Tibial artery (tissue), 4 donors: ENCODE measurements around the gene FAM168B.
"Not testable (repeated sequence)": the region's sequence is repeated elsewhere in the genome, so short reads cannot be mapped to it uniquely, and the experiment has no call there.

Experiments
- DNase-seq, 2 donors: peaks; one replicate each; pipeline ENCODE4 v3.0.0-alpha.2; 2019
- H3K27ac ChIP-seq, 2 donors: fragments of 200-600 bp; sonication (generic) in 1 of 2; 1 replicate in 1 of 2; 2 replicates in 1 of 2; pipeline ENCODE4 v1.5.1; 2018 to 2019; ENCODE audit warnings: mild to moderate bottlenecking in 1 of 2
- H3K27me3 ChIP-seq, 2 donors: fragments of 200-600 bp; sonication (generic) in 1 of 2; one replicate each; pipeline versions ENCODE4 v1.5.1 to v1.6.0; 2016 to 2019
- H3K36me3 ChIP-seq, 3 donors: fragments of 200-600 bp; sonication (generic) in 2 of 3; one replicate each; pipeline ENCODE4 v1.5.1; 2016 to 2019; ENCODE audit warnings: mild to moderate bottlenecking in 2 of 3
- H3K4me1 ChIP-seq, 4 donors: fragments of 200-600 bp; sonication (generic) in 2 of 4; 1 replicate in 3 of 4; 2 replicates in 1 of 4; pipeline ENCODE4 v1.5.1; 2016 to 2019
- H3K4me3 ChIP-seq, 2 donors: fragments of 200-600 bp; sonication (generic) in 1 of 2; 1 replicate in 1 of 2; 2 replicates in 1 of 2; pipeline ENCODE4 v1.5.1; 2018 to 2019; ENCODE audit warnings: mild to moderate bottlenecking in 2 of 2
- H3K9me3 ChIP-seq, 3 donors: fragments of 200-600 bp; sonication (generic) in 1 of 3; one replicate each; pipeline ENCODE4 v1.5.1; 2016 to 2019
- intact Hi-C: fragments of 100-400 bp; cut with DNase I; formaldehyde crosslinking; loops from one replicate; pipeline ENCODE4 v1.15.0; 2023; ENCODE audit warnings: low total_unique reads
- TF ChIP-seq, protein P1 (sequence below), 2 experiments: fragments of 200-600 bp in 1 of 2; fragments of 450-650 bp in 1 of 2; IDR thresholded peaks; one replicate each; pipeline ENCODE4 v1.5.1; 2017 to 2019; ENCODE audit warnings: antibody characterized with exemption in 2 of 2, mild to moderate bottlenecking in 1 of 2, moderate library complexity in 1 of 2

FAM168B gene

DNA sequence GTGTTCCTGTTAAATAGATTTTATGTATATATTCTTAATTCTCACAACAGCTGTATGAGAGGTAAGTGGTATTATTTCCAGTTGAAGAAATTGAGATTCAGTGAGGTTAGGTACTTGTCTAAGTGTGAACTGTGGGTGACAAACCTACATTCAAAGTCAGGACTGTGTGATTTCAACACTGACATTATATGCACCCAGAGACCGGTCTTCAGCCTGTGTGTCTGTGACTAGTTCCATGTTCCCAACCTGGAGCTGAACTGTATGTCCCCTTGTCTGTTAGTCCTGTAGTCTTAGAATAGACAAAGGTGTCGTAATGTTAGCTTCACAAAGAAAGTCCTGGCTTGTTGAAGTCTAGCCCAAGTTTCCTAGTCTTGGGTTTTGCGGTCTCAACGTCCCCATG is 29.2 kb upstream of the FAM168B start:
- intact Hi-C loops: no loop called here
- Histone ChIP-seq H3K4me1 (peaks cover 0 to 6% (median 0%) of the 10 kb centered on the region in 4 donors), H3K27me3 (no peaks in the 10 kb centered on the region), H3K27ac (no peak overlapping the region), H3K4me3 (no peak overlapping the region), H3K36me3 (peaks cover 8 to 40% (median 29%) of the 10 kb centered on the region in 3 donors), H3K9me3 (no peaks in the 10 kb centered on the region)
- no peak for DNase-seq
- TF ChIP-seq, protein P1, sequence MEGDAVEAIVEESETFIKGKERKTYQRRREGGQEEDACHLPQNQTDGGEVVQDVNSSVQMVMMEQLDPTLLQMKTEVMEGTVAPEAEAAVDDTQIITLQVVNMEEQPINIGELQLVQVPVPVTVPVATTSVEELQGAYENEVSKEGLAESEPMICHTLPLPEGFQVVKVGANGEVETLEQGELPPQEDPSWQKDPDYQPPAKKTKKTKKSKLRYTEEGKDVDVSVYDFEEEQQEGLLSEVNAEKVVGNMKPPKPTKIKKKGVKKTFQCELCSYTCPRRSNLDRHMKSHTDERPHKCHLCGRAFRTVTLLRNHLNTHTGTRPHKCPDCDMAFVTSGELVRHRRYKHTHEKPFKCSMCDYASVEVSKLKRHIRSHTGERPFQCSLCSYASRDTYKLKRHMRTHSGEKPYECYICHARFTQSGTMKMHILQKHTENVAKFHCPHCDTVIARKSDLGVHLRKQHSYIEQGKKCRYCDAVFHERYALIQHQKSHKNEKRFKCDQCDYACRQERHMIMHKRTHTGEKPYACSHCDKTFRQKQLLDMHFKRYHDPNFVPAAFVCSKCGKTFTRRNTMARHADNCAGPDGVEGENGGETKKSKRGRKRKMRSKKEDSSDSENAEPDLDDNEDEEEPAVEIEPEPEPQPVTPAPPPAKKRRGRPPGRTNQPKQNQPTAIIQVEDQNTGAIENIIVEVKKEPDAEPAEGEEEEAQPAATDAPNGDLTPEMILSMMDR (IDR thresholded peaks at IDR 0.05): no peak

DNA sequence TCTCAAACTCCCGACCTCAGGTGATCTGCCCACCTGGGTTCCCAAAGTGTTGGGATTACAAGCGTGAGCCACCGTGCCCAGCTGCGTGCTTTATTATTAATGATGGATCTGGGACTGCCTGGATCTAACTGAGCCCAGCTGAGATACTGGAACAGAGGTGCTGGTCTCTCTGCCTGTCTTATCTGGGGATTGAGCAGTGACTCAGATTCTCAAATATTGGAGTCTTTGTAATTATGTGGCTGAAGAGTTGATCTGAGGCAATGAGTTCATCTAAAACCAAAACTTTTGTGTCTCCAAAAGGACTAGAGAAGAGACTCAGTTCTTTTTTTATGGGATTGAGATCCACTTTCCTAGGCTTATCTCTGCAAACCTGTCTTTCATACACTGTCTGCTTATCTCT is 28.2 kb upstream of the FAM168B start:
- Histone ChIP-seq H3K36me3 (peaks cover 8 to 29% (median 19%) of the 10 kb centered on the region in 3 donors), H3K27me3 (no peaks in the 10 kb centered on the region), H3K4me1 (peaks cover 0 to 6% (median 0%) of the 10 kb centered on the region in 4 donors), H3K9me3 (no peaks in the 10 kb centered on the region), H3K4me3 (no peak overlapping the region), H3K27ac (no peak overlapping the region)
- no peak for DNase-seq
- intact Hi-C loops: no loop called here
- TF ChIP-seq, protein P1 (IDR thresholded peaks at IDR 0.05): no peak

DNA sequence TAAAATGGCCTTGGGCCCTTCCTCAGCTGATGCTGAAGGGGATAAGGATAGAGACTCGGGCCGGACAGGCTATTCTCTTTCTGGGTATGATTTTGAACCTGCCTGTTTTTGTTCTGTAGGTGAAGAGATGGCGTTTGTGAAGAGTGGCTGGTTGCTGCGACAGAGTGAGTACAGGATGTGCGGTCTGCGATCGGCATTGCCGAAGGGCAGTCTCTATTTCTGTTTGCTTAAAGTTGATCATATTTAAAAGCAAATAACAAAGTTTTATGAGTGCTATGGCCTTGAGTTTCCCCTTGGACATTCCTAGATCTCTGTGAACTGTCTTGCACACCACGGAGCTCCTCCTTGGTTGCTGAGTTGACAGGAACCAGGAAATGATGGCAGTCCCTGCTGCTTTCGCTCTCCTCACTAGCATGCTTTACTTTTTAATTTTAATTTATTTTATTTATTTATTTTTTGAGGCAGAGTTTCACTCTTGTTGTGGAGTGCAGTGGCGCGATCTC is 27.6 kb upstream of the FAM168B start:
- H3K27ac ChIP-seq: no peak overlapping the region

DNA sequence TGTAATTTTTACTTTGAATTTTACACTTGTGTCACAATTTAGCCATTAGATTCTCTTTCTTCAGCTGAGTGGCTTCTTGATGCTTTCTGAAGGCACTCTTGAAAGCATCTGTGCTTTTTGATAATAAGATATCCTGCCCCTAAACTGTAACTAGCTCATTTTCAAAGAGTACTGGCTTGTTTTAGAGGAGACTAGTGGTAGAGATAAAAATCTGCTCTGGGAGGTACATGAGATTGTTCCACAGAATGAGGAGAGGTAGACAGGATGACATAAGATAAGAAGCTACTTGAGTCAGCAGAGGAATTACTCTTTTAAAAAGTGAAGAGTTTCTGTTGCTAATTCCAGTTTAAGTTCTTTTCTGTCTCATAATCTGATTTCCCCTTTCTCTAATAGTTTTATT is 22.5 kb upstream of the FAM168B start:
- intact Hi-C loops: no loop called here
- Histone ChIP-seq H3K27ac (no peak overlapping the region), H3K9me3 (no peaks in the 10 kb centered on the region), H3K4me3 (no peak overlapping the region), H3K27me3 (no peaks in the 10 kb centered on the region), H3K4me1 (peaks cover 0 to 13% (median 4%) of the 10 kb centered on the region in 4 donors), H3K36me3 (peaks cover 0 to 3% (median 0%) of the 10 kb centered on the region in 3 donors)
- DNase-seq: no peak
- TF ChIP-seq, protein P1 (IDR thresholded peaks at IDR 0.05): no peak

More for the DNA sequence above, 27.6 kb upstream of the FAM168B start:
- Histone ChIP-seq H3K9me3 (no peaks in the 10 kb centered on the region), H3K4me3 (no peak overlapping the region), H3K4me1 (peaks cover 0 to under 1% (median 0%) of the 10 kb centered on the region in 4 donors), H3K27me3 (no peaks in the 10 kb centered on the region), H3K36me3 (peaks cover 2 to 23% (median 13%) of the 10 kb centered on the region in 3 donors)
- TF ChIP-seq, protein P1 (IDR thresholded peaks at IDR 0.05): no peak
- intact Hi-C loops: no loop called here
- DNase-seq: no peak

DNA sequence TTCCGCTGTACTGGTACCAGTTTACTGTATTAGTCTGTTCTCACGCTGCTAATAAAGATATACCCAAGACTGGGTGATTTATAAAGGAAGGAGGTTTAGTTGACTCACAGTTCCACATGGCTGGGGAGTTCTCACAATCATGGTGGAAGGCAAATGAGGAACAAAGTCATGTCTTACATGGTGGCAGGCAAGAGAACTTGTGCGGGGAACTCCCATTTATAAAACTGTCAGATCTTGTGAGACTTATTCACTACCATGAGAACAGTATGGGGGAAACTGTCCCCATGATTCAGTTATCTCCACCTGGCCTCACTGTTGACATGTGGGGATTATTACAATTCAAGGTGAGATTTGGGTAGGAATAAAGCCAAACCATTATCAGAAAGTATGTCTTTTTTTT is 21.7 kb upstream of the FAM168B start:
- H3K4me1 ChIP-seq: peaks cover 0 to 13% (median 4%) of the 10 kb centered on the region in 4 donors
- H3K4me3 ChIP-seq, H3K27me3 ChIP-seq, DNase-seq, H3K9me3 ChIP-seq, H3K36me3 ChIP-seq, H3K27ac ChIP-seq, intact Hi-C loops: not testable (repeated sequence)

DNA sequence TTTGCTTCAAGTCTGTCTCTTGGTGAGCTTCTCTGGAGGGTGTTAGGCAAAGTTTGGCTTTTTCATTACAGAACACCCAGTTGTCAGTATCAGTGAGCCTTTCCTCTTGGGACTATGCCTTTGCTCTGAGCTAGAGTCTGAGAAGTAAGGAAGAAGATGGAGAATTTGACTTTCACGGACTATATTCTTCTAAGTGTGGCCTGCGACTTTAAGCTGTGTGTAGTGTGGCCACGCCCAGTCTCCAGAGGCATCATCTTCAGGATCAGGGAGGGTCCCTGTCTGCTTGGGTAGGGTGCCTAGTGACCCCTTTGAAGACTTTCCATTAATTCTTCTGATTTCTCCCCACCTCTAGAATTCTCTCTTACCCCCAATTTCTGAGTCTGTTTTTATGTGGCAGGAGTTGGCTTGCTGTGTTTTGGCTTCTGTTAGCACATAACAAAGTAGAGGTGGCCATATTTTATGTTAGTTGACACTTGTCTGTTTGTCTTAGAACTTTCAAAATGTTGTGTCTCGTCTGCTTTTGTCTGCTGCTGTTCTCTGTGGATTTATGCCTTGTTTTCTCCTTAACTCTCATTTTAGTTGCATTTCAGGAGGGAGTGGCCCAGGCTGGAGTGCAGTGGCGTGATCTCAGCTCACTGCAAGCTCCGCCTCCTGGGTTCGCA is 20.4 kb upstream of the FAM168B start:
- TF ChIP-seq, protein P1 (IDR thresholded peaks at IDR 0.05): no peak
- peaks cover 0 to 13% (median 4%) of the 10 kb centered on the region in 4 donors for H3K4me1 ChIP-seq

More for the DNA sequence above, 20.4 kb upstream of the FAM168B start:
- intact Hi-C loops: no loop called here
- no peak overlapping the region for H3K4me3 ChIP-seq
- no peaks in the 10 kb centered on the region for H3K36me3 ChIP-seq
- H3K27me3 ChIP-seq: no peaks in the 10 kb centered on the region
- H3K9me3 ChIP-seq: no peaks in the 10 kb centered on the region
- DNase-seq: no peak
- no peak overlapping the region for H3K27ac ChIP-seq
